ENCODE results near the gene C12orf56.

C12orf56 gene

DNA sequence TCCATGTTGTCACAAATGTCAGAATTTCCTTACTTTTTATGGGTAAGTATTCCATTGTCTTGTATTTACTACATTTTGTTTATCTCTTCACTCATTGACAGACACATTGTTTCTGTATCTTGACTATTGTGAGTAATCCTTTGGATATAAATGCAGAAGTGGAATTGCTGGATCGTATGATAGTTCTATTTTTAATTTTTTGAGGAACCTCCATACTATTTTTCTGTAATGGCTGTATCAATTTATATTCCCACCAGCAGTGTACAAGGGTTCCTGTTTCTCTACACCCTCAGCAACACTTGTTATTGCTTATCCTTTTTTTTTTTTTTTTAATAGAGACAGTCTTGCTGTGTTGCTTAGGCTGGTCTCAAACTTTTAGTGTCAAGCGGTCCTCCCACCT lies 164.9 kb downstream of the C12orf56 start:
- no peak overlapping the region for H2AK5ac ChIP-seq (ENCODE audit: low read length)
- H3K4ac ChIP-seq (ENCODE audit: low read depth, low read length) = no peak overlapping the region
- no peak overlapping the region for H3K4me3 ChIP-seq (ENCODE audit: low read length)
- H3K27ac ChIP-seq (ENCODE audit: low read depth, low read length) = no peak overlapping the region
- H3K79me1 ChIP-seq (ENCODE audit: low read length) = no peaks in the 10 kb centered on the region
- no peak overlapping the region for H2BK120ac ChIP-seq (ENCODE audit: low read depth, low read length)
- no CpG with 5 or more reads among the region's 2 CpGs for WGBS (ENCODE audit: extremely low coverage, insufficient coverage, low lambda C conversion rate)
- H4K8ac ChIP-seq (ENCODE audit: low read depth, low read length) = no peak overlapping the region
- no peaks in the 10 kb centered on the region for H3K79me2 ChIP-seq (ENCODE audit: control insufficient read depth, insufficient read depth, low read length)
- H3K23ac ChIP-seq (ENCODE audit: low read length) = no peak overlapping the region
- H3K4me2 ChIP-seq (ENCODE audit: low read length) = no peak overlapping the region
- no peak overlapping the region for H2BK15ac ChIP-seq (replicated peaks; ENCODE audit: low read depth)
- no peak overlapping the region for H3K56ac ChIP-seq (ENCODE audit: low read length)
- DNase-seq = no peak
- H3K27me3 ChIP-seq (ENCODE audit: insufficient read depth, low read length, poor library complexity) = no peaks in the 10 kb centered on the region
- no peak overlapping the region for H3K9ac ChIP-seq (ENCODE audit: low read length)
- no peak overlapping the region for H4K5ac ChIP-seq (ENCODE audit: low read length)
- H2BK5ac ChIP-seq (ENCODE audit: low read length) = no peak overlapping the region
- no peak overlapping the region for H3K18ac ChIP-seq (ENCODE audit: low read length)
- H3K4me1 ChIP-seq (ENCODE audit: control insufficient read depth, low read depth, low read length) = no peaks in the 10 kb centered on the region
- no peaks in the 10 kb centered on the region for H3K36me3 ChIP-seq (ENCODE audit: control insufficient read depth, insufficient read depth, low read length)

DNA sequence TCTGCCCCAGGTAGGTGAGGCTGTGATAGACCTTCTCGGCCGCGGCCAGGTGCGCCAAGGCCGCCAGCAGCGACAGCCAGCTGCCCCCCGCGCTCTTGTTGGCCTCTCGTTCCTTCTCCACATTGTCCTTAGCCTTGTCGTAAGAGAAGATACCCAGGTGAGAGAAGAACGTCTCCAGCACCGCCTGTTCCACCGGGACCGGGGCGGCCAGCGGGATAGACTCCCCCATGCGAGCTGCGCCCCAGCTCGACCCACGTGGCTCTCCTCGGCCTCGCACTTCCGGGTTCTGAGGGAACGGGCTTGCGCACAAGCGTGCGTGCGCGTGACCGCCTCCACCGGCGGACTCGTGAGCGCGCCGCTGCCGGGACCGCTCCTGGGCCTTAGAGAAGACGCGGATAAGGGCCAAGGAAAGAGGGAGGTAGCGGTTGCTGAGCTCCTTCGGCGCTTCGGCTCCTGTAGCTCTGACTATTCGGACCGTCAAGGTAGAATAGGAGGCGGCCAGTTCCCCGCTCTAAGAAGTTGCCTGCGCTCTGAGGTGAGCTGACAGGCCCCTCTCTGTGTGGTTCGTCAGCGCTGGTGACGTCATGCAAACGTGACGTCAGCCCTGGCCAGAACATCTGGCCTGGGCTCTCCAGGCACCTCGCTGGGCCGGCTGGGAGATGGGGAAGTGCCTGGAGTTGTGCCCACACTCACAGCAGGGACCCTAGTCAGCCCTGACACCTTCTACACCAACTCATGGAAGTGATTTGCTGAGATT lies 168.4 kb downstream of the C12orf56 start, which contains the start of gene KICS2:
TSS of gene KICS2 (minus strand) at position 288 of the 757 bp plus-strand sequence. CDS start at position 229, 59 bp downstream.
- no peak within 1 kb of the TSS for H2BK5ac ChIP-seq (ENCODE audit: low read length)
- H3K4me3 ChIP-seq (ENCODE audit: low read length) = peak within 1 kb of the TSS; percentile 80
- no peak within 1 kb of the TSS for H2BK120ac ChIP-seq (ENCODE audit: low read depth, low read length)
- no CpG with 5 or more reads among the region's 56 CpGs for WGBS (ENCODE audit: extremely low coverage, insufficient coverage, low lambda C conversion rate)
- DNase-seq = peak; percentile 97
- peak within 1 kb of the TSS; percentile 86 for H3K9ac ChIP-seq (ENCODE audit: low read length)
- H3K27me3 ChIP-seq (ENCODE audit: insufficient read depth, low read length, poor library complexity) = no peaks in the 10 kb centered on the region
- H3K4me1 ChIP-seq (ENCODE audit: control insufficient read depth, low read depth, low read length) = no peaks in the 10 kb centered on the region
- H4K8ac ChIP-seq (ENCODE audit: low read depth, low read length) = no peak within 1 kb of the TSS
- no peak within 1 kb of the TSS for H4K5ac ChIP-seq (ENCODE audit: low read length)
- peak within 1 kb of the TSS; percentile 19 for H3K27ac ChIP-seq (ENCODE audit: low read depth, low read length)
- H3K56ac ChIP-seq (ENCODE audit: low read length) = peak within 1 kb of the TSS; percentile 94
- H3K4me2 ChIP-seq (ENCODE audit: low read length) = peak within 1 kb of the TSS; percentile 73
- no peaks in the 10 kb centered on the region for H3K36me3 ChIP-seq (ENCODE audit: control insufficient read depth, insufficient read depth, low read length)
- H3K79me2 ChIP-seq (ENCODE audit: control insufficient read depth, insufficient read depth, low read length) = no peaks in the 10 kb centered on the region
- no peak within 1 kb of the TSS for H2AK5ac ChIP-seq (ENCODE audit: low read length)
- no peaks in the 10 kb centered on the region for H3K79me1 ChIP-seq (ENCODE audit: low read length)
- H3K4ac ChIP-seq (ENCODE audit: low read depth, low read length) = peak within 1 kb of the TSS; percentile 9
- H3K23ac ChIP-seq (ENCODE audit: low read length) = no peak within 1 kb of the TSS
- peak within 1 kb of the TSS; percentile 22 for H3K18ac ChIP-seq (ENCODE audit: low read length)
- no peak within 1 kb of the TSS for H2BK15ac ChIP-seq (replicated peaks; ENCODE audit: low read depth)

DNA sequence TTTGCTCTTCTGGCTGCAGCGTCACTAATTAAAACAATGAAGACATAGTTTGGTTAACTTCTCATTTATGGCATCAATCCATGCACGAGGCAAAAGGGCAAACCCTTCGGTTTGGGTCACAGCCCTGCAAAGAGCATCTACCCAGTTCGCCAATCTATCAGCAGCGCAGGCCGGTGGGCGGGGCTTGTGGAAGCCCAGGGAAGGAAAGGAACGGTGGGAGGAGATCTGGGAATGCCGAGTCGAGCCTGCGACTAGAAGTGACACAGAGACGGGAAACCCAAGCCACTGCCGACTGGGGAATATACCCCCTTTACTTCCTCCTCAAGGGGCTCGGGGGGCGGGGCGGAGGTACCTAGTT lies 168.9 kb downstream of the C12orf56 start:
- H3K36me3 ChIP-seq (ENCODE audit: control insufficient read depth, insufficient read depth, low read length) = no peaks in the 10 kb centered on the region
- H3K27ac ChIP-seq (ENCODE audit: low read depth, low read length) = no peak overlapping the region
- peak overlapping the region; percentile 94 for H3K56ac ChIP-seq (ENCODE audit: low read length)
- H3K4me2 ChIP-seq (ENCODE audit: low read length) = peak overlapping the region; percentile 73
- peak overlapping the region; percentile 22 for H3K18ac ChIP-seq (ENCODE audit: low read length)
- no CpG with 5 or more reads among the region's 16 CpGs for WGBS (ENCODE audit: extremely low coverage, insufficient coverage, low lambda C conversion rate)
- no peak overlapping the region for H4K8ac ChIP-seq (ENCODE audit: low read depth, low read length)
- no peak overlapping the region for H2BK5ac ChIP-seq (ENCODE audit: low read length)
- H3K9ac ChIP-seq (ENCODE audit: low read length) = peak overlapping the region; percentile 86
- H3K23ac ChIP-seq (ENCODE audit: low read length) = no peak overlapping the region
- peak overlapping the region; percentile 80 for H3K4me3 ChIP-seq (ENCODE audit: low read length)
- H3K4ac ChIP-seq (ENCODE audit: low read depth, low read length) = peak overlapping the region; percentile 9
- no peaks in the 10 kb centered on the region for H3K4me1 ChIP-seq (ENCODE audit: control insufficient read depth, low read depth, low read length)
- H3K79me2 ChIP-seq (ENCODE audit: control insufficient read depth, insufficient read depth, low read length) = no peaks in the 10 kb centered on the region
- H3K27me3 ChIP-seq (ENCODE audit: insufficient read depth, low read length, poor library complexity) = no peaks in the 10 kb centered on the region
- no peak overlapping the region for H2AK5ac ChIP-seq (ENCODE audit: low read length)
- H3K79me1 ChIP-seq (ENCODE audit: low read length) = no peaks in the 10 kb centered on the region
- no peak overlapping the region for H2BK120ac ChIP-seq (ENCODE audit: low read depth, low read length)
- DNase-seq = peak; percentile 94
- no peak overlapping the region for H2BK15ac ChIP-seq (replicated peaks; ENCODE audit: low read depth)
- no peak overlapping the region for H4K5ac ChIP-seq (ENCODE audit: low read length)

DNA sequence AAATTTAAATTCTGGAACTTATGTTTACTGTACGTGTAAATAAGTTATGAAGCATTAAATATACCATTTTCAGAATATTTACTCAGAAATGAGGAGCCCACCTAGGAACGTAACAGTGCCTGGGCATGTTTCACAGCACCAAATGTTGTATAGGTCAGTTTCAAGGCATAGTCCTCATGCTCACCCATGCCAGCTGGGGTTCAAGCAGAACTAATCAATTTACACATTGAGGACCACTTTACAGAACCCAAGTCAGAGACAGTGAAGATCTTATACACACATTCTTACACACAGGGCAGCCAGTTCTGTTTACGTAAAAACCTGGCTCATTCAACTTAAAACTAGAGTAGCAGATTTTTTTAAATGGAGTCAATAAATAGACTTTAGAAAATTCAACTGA lies 170.5 kb downstream of the C12orf56 start:
- no peak for DNase-seq
- no peak overlapping the region for H3K56ac ChIP-seq (ENCODE audit: low read length)

DNA sequence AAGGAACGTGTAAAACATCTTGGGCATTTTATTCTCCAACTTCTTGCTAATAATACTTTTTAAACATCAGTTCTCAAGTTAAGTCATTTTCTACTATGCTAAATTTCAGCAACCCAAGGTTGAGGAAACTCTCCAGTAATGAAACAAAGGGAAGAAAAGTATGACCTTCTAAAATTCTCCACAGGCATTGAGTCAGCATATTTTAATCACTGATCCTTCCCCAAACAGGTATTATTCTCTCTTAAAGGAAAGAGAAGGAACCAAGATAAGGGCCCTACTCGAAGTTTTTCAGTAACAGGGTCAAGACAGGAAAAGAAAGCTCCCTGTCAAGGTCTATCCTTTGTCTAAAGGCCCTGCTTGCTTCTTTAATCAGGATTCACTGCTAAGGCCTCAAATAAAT lies 171.4 kb downstream of the C12orf56 start:
- Histone ChIP-seq H3K79me2 (ENCODE audit: control insufficient read depth, insufficient read depth, low read length) (no peaks in the 10 kb centered on the region), H3K56ac (ENCODE audit: low read length) (no peak overlapping the region), H3K27ac (ENCODE audit: low read depth, low read length) (no peak overlapping the region), H4K5ac (ENCODE audit: low read length) (no peak overlapping the region), H3K4ac (ENCODE audit: low read depth, low read length) (no peak overlapping the region), H2BK5ac (ENCODE audit: low read length) (no peak overlapping the region), H3K18ac (ENCODE audit: low read length) (no peak overlapping the region), H3K4me3 (ENCODE audit: low read length) (no peak overlapping the region), H3K23ac (ENCODE audit: low read length) (no peak overlapping the region), H3K79me1 (ENCODE audit: low read length) (no peaks in the 10 kb centered on the region), H3K4me2 (ENCODE audit: low read length) (no peak overlapping the region), H3K36me3 (ENCODE audit: control insufficient read depth, insufficient read depth, low read length) (no peaks in the 10 kb centered on the region), H2BK120ac (ENCODE audit: low read depth, low read length) (no peak overlapping the region), H3K9ac (ENCODE audit: low read length) (no peak overlapping the region), H2AK5ac (ENCODE audit: low read length) (no peak overlapping the region), H4K8ac (ENCODE audit: low read depth, low read length) (no peak overlapping the region), H3K4me1 (ENCODE audit: control insufficient read depth, low read depth, low read length) (no peaks in the 10 kb centered on the region), H3K27me3 (ENCODE audit: insufficient read depth, low read length, poor library complexity) (no peaks in the 10 kb centered on the region), H2BK15ac (replicated peaks; ENCODE audit: low read depth) (no peak overlapping the region)
- no CpG with 5 or more reads among the region's 2 CpGs for WGBS (ENCODE audit: extremely low coverage, insufficient coverage, low lambda C conversion rate)
- DNase-seq = peak; percentile 51

More for the DNA sequence above, 170.5 kb downstream of the C12orf56 start:
- no peaks in the 10 kb centered on the region for H3K79me2 ChIP-seq (ENCODE audit: control insufficient read depth, insufficient read depth, low read length)
- H3K4me2 ChIP-seq (ENCODE audit: low read length) = no peak overlapping the region
- H3K4me1 ChIP-seq (ENCODE audit: control insufficient read depth, low read depth, low read length) = no peaks in the 10 kb centered on the region
- no peak overlapping the region for H3K4me3 ChIP-seq (ENCODE audit: low read length)
- peak overlapping the region; percentile 45 for H2BK120ac ChIP-seq (ENCODE audit: low read depth, low read length)
- H3K79me1 ChIP-seq (ENCODE audit: low read length) = no peaks in the 10 kb centered on the region
- no peak overlapping the region for H3K4ac ChIP-seq (ENCODE audit: low read depth, low read length)
- no peak overlapping the region for H3K27ac ChIP-seq (ENCODE audit: low read depth, low read length)
- H4K8ac ChIP-seq (ENCODE audit: low read depth, low read length) = no peak overlapping the region
- no peak overlapping the region for H4K5ac ChIP-seq (ENCODE audit: low read length)
- WGBS (ENCODE audit: extremely low coverage, insufficient coverage, low lambda C conversion rate) = no CpG with 5 or more reads among the region's 3 CpGs
- peak overlapping the region; percentile 74 for H2BK15ac ChIP-seq (replicated peaks; ENCODE audit: low read depth)
- H2BK5ac ChIP-seq (ENCODE audit: low read length) = no peak overlapping the region
- H2AK5ac ChIP-seq (ENCODE audit: low read length) = no peak overlapping the region
- H3K27me3 ChIP-seq (ENCODE audit: insufficient read depth, low read length, poor library complexity) = no peaks in the 10 kb centered on the region
- peak overlapping the region; percentile 60 for H3K18ac ChIP-seq (ENCODE audit: low read length)
- no peak overlapping the region for H3K9ac ChIP-seq (ENCODE audit: low read length)
- no peaks in the 10 kb centered on the region for H3K36me3 ChIP-seq (ENCODE audit: control insufficient read depth, insufficient read depth, low read length)
- no peak overlapping the region for H3K23ac ChIP-seq (ENCODE audit: low read length)

DNA sequence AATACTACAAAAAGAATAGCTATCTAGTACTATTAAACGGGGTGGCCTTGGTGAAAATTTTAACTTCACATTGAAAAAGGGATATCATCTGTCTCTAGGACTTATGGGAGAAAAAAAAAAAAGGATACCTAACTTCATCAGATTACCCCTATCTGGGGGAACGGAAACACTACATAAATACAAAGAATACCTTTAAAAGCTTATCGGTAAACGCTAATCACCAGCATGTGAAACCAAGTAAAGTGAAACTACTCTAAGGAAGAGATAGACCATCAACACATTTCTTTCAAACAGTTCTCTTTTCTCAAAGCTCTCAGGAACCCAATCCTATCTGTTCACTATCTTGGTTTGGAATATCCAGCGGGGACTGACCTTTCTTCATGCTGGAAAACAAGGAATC lies 172.0 kb downstream of the C12orf56 start:
- Histone ChIP-seq H4K5ac (ENCODE audit: low read length) (no peak overlapping the region), H3K4me2 (ENCODE audit: low read length) (no peak overlapping the region), H3K27ac (ENCODE audit: low read depth, low read length) (no peak overlapping the region), H3K36me3 (ENCODE audit: control insufficient read depth, insufficient read depth, low read length) (no peaks in the 10 kb centered on the region), H3K4me1 (ENCODE audit: control insufficient read depth, low read depth, low read length) (no peaks in the 10 kb centered on the region), H3K23ac (ENCODE audit: low read length) (no peak overlapping the region), H3K9ac (ENCODE audit: low read length) (no peak overlapping the region), H3K27me3 (ENCODE audit: insufficient read depth, low read length, poor library complexity) (no peaks in the 10 kb centered on the region), H3K4ac (ENCODE audit: low read depth, low read length) (no peak overlapping the region), H4K8ac (ENCODE audit: low read depth, low read length) (no peak overlapping the region), H3K56ac (ENCODE audit: low read length) (no peak overlapping the region), H3K79me1 (ENCODE audit: low read length) (no peaks in the 10 kb centered on the region), H2BK15ac (replicated peaks; ENCODE audit: low read depth) (no peak overlapping the region), H2AK5ac (ENCODE audit: low read length) (no peak overlapping the region), H3K18ac (ENCODE audit: low read length) (no peak overlapping the region), H3K4me3 (ENCODE audit: low read length) (no peak overlapping the region), H3K79me2 (ENCODE audit: control insufficient read depth, insufficient read depth, low read length) (no peaks in the 10 kb centered on the region), H2BK5ac (ENCODE audit: low read length) (no peak overlapping the region), H2BK120ac (ENCODE audit: low read depth, low read length) (no peak overlapping the region)
- DNase-seq = peak; percentile 79
- WGBS (ENCODE audit: extremely low coverage, insufficient coverage, low lambda C conversion rate) = no CpG with 5 or more reads among the region's 5 CpGs
